GM12892 (cell line): ENCODE measurements around the gene TEX28.

Experiments
- POLR2A ChIP-seq: IDR thresholded peaks from 2 replicates; pipeline ENCODE4 v1.6.1; 2011; ENCODE audit warnings: low read depth, low read length, control low read depth
- POLR2AphosphoS5 ChIP-seq: IDR thresholded peaks from 2 replicates; pipeline ENCODE4 v1.6.1; 2011; ENCODE audit warnings: low read depth, low read length, control low read depth
- TAF1 ChIP-seq: IDR thresholded peaks from 2 replicates; pipeline ENCODE4 v1.6.1; 2011; ENCODE audit warnings: low read depth, mild to moderate bottlenecking, control low read depth, low read length, borderline replicate concordance

- TF ChIP-seq POLR2A (no peak), TAF1 (no peak), POLR2AphosphoS5 (no peak)
Measured at GRCh38 chrX:154310616-154311536, 16.0 kb upstream of the TEX28 start.
